T47D (cell line): Measurements from ENCODE around the gene NYNRIN.
"Not testable (repeated sequence)": the region's sequence is repeated elsewhere in the genome, so short reads cannot be mapped to it uniquely, and the experiment has no call there.

Source experiments
- DNase-seq, 2 experiments: peaks; one replicate each; pipeline versions ENCODE4 v3.0.0 to v3.0.0-alpha.2; 2011 to 2012; ENCODE audit warnings: low read depth in 1 of 2, low spot score in 1 of 2
- JUND ChIP-seq: IDR thresholded peaks from 2 replicates; pipeline ENCODE4 v1.6.1; 2012; ENCODE audit warnings: low read depth
- in situ Hi-C: cut with HindIII; loops from 2 replicates; pipeline ENCODE4 v1.10.0; 2016; ENCODE audit warnings: low sequenced_read_pairs, low pct_unique_long_range_greater_than_20kb

Gene NYNRIN

GRCh38 chr14:24376448-24377070 lies 22.2 kb upstream of the NYNRIN start:
- no peak for TF ChIP-seq JUND
- DNase-seq, result no peak
- in situ Hi-C loops, result no loop called here

- DNase-seq, result no peak
- in situ Hi-C loops, result no loop called here
- no peak for TF ChIP-seq JUND
These were observed 21.7 kb upstream of the NYNRIN start for GRCh38 chr14:24377126-24377525.

- TF ChIP-seq JUND, result no peak
- DNase-seq, result peak in 1 of 2 experiments; percentile 44
- in situ Hi-C loops, result no loop called here
These were observed 21.1 kb upstream of the NYNRIN start for GRCh38 chr14:24377657-24378056.

GRCh38 chr14:24378327-24378726 lies 20.5 kb upstream of the NYNRIN start:
- in situ Hi-C loops, result no loop called here
- TF ChIP-seq JUND, result no peak
- DNase-seq, result no peak

GRCh38 chr14:24378981-24379906 lies 19.6 kb upstream of the NYNRIN start:
- no peak for TF ChIP-seq JUND
- in situ Hi-C loops, result no loop called here
- DNase-seq, result no peak

GRCh38 chr14:24379907-24380730 lies 18.7 kb upstream of the NYNRIN start:
- in situ Hi-C loops, result no loop called here
- DNase-seq, result no peak
- TF ChIP-seq JUND, result no peak

- no peak for DNase-seq
- in situ Hi-C loops, result no loop called here
- no peak for TF ChIP-seq JUND
These were observed 17.3 kb upstream of the NYNRIN start for GRCh38 chr14:24381363-24382063.

GRCh38 chr14:24382064-24382371 lies 16.8 kb upstream of the NYNRIN start:
- DNase-seq, result no peak
- no peak for TF ChIP-seq JUND
- in situ Hi-C loops, result no loop called here

GRCh38 chr14:24384169-24384568 lies 14.6 kb upstream of the NYNRIN start:
- TF ChIP-seq JUND, result no peak
- in situ Hi-C loops, result no loop called here
- no peak for DNase-seq

GRCh38 chr14:24385524-24385923 lies 13.3 kb upstream of the NYNRIN start:
- no peak for DNase-seq
- no peak for TF ChIP-seq JUND
- in situ Hi-C loops, result no loop called here

GRCh38 chr14:24387009-24387345 lies 11.8 kb upstream of the NYNRIN start:
- DNase-seq, result no peak
- in situ Hi-C loops, result no loop called here
- TF ChIP-seq JUND, result no peak

- in situ Hi-C loops, DNase-seq: not testable (repeated sequence)
These were observed 11.2 kb upstream of the NYNRIN start for GRCh38 chr14:24387579-24387978.
